ENCODE data around the gene GALNT7. TPM values are rescaled to one million over a fixed set of nuclear protein-coding genes. Genes with fewer than 3 reads are reported as not detected.

GALNT7 gene
- polyA plus RNA-seq, 1 donor from 2014 or later = 15.0 TPM

DNA sequence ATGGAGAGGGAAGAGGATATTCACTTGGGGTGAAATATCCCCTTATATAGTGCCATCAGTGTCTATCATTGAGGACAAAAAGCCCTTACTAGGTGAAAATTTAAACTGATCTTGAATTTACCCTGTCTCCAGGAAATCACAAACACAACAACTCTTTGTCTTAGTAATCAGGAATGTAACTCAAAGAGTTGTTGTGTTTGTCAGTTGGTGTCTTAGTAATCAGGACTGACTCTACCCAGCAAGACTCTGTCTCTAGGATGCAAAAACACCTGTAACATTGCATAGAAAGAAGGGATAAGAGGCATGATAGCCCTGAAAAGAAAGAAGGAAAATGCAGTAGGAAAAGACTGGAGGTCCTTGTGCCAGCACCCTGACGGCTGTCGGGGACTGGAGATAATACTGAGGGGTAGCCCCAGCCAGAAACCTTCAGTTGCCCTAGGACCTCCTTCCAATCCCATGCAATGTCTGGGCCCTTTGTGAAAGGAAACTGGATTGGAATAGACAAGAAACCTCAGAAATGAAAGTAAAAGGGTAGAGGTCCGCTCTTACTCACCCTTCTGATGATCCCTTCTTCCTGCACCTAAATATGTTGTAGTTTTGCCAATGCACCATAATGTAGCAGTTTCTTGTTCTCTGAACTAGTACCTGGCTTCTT lies 120.2 kb downstream of the GALNT7 start:
- Histone ChIP-seq H3K4me3 (ENCODE audit: low read length) (no peak overlapping the region), H3K36me3 (ENCODE audit: insufficient read depth, low read length) (no peaks in the 10 kb centered on the region), H3K9me3 (ENCODE audit: low read length) (no peaks in the 10 kb centered on the region), H3K9me2 (ENCODE audit: insufficient read depth, low read length) (no peaks in the 10 kb centered on the region), H3K9ac (ENCODE audit: low read length) (no peak overlapping the region), H3K27me3 (ENCODE audit: insufficient read depth, low read depth, low read length) (no peaks in the 10 kb centered on the region), H3K79me2 (replicated peaks; ENCODE audit: insufficient read depth, low read length) (no peaks in the 10 kb centered on the region), H2AFZ (ENCODE audit: low read depth, low read length) (no peak overlapping the region), H3F3A (ENCODE audit: insufficient read depth, low read length, poor library complexity, severe bottlenecking) (no peaks in the 10 kb centered on the region), H4K20me1 (ENCODE audit: insufficient read depth) (no peaks in the 10 kb centered on the region), H3K27ac (ENCODE audit: low read length) (no peak overlapping the region), H3K4me2 (ENCODE audit: low read length) (no peak overlapping the region)
- TF ChIP-seq SMC3 (conservative IDR thresholded peaks at IDR 0.05; ENCODE audit: poor library complexity) (no peak), EP300 (conservative IDR thresholded peaks at IDR 0.05; ENCODE audit: poor library complexity, severe bottlenecking) (no peak), MXI1 (conservative IDR thresholded peaks at IDR 0.05; ENCODE audit: poor library complexity, severe bottlenecking) (no peak), TAF1 (IDR thresholded peaks at IDR 0.05; ENCODE audit: low read depth) (no peak), RAD21 (conservative IDR thresholded peaks at IDR 0.05) (no peak), EZH2 (IDR thresholded peaks at IDR 0.05; ENCODE audit: borderline replicate concordance, insufficient read depth, low read length, poor library complexity, severe bottlenecking) (no peak), POLR2AphosphoS5 (IDR thresholded peaks at IDR 0.05) (no peak)
- TF ChIP-seq, protein P1, sequence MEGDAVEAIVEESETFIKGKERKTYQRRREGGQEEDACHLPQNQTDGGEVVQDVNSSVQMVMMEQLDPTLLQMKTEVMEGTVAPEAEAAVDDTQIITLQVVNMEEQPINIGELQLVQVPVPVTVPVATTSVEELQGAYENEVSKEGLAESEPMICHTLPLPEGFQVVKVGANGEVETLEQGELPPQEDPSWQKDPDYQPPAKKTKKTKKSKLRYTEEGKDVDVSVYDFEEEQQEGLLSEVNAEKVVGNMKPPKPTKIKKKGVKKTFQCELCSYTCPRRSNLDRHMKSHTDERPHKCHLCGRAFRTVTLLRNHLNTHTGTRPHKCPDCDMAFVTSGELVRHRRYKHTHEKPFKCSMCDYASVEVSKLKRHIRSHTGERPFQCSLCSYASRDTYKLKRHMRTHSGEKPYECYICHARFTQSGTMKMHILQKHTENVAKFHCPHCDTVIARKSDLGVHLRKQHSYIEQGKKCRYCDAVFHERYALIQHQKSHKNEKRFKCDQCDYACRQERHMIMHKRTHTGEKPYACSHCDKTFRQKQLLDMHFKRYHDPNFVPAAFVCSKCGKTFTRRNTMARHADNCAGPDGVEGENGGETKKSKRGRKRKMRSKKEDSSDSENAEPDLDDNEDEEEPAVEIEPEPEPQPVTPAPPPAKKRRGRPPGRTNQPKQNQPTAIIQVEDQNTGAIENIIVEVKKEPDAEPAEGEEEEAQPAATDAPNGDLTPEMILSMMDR (IDR thresholded peaks at IDR 0.05; ENCODE audit: poor library complexity, severe bottlenecking) = no peak
- TF ChIP-seq, protein P2, sequence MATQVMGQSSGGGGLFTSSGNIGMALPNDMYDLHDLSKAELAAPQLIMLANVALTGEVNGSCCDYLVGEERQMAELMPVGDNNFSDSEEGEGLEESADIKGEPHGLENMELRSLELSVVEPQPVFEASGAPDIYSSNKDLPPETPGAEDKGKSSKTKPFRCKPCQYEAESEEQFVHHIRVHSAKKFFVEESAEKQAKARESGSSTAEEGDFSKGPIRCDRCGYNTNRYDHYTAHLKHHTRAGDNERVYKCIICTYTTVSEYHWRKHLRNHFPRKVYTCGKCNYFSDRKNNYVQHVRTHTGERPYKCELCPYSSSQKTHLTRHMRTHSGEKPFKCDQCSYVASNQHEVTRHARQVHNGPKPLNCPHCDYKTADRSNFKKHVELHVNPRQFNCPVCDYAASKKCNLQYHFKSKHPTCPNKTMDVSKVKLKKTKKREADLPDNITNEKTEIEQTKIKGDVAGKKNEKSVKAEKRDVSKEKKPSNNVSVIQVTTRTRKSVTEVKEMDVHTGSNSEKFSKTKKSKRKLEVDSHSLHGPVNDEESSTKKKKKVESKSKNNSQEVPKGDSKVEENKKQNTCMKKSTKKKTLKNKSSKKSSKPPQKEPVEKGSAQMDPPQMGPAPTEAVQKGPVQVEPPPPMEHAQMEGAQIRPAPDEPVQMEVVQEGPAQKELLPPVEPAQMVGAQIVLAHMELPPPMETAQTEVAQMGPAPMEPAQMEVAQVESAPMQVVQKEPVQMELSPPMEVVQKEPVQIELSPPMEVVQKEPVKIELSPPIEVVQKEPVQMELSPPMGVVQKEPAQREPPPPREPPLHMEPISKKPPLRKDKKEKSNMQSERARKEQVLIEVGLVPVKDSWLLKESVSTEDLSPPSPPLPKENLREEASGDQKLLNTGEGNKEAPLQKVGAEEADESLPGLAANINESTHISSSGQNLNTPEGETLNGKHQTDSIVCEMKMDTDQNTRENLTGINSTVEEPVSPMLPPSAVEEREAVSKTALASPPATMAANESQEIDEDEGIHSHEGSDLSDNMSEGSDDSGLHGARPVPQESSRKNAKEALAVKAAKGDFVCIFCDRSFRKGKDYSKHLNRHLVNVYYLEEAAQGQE (IDR thresholded peaks at IDR 0.05; ENCODE audit: borderline replicate concordance) = no peak

DNA sequence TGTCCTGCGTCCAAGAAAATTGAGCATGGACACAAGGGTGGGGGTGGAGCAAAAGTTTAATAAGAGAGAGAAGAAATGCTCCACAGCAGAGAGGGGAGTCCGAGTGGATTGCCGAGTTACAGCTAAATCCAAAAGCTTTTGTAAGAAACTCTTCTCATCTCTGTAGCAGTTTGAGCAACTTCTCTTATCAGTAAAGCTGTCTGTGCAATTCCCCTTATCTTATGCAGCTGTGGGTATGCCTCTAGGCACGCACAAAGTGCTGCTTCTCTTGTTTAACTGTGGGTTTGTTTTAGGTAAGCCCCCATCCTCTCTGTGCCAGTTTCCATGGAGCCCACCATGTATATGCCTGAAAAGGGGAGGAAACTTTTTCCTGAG lies 120.7 kb downstream of the GALNT7 start:
- Histone ChIP-seq H3K4me2 (ENCODE audit: low read length) (no peak overlapping the region), H3F3A (ENCODE audit: insufficient read depth, low read length, poor library complexity, severe bottlenecking) (no peaks in the 10 kb centered on the region), H3K9me3 (ENCODE audit: low read length) (no peaks in the 10 kb centered on the region), H3K27me3 (ENCODE audit: insufficient read depth, low read depth, low read length) (no peaks in the 10 kb centered on the region), H3K79me2 (replicated peaks; ENCODE audit: insufficient read depth, low read length) (no peaks in the 10 kb centered on the region), H3K36me3 (ENCODE audit: insufficient read depth, low read length) (no peaks in the 10 kb centered on the region), H4K20me1 (ENCODE audit: insufficient read depth) (no peaks in the 10 kb centered on the region), H3K9me2 (ENCODE audit: insufficient read depth, low read length) (no peaks in the 10 kb centered on the region), H2AFZ (ENCODE audit: low read depth, low read length) (no peak overlapping the region), H3K4me3 (ENCODE audit: low read length) (no peak overlapping the region), H3K27ac (ENCODE audit: low read length) (no peak overlapping the region), H3K9ac (ENCODE audit: low read length) (no peak overlapping the region)
- no peak for TF ChIP-seq MXI1 (conservative IDR thresholded peaks at IDR 0.05; ENCODE audit: poor library complexity, severe bottlenecking)
- no peak for TF ChIP-seq EP300 (conservative IDR thresholded peaks at IDR 0.05; ENCODE audit: poor library complexity, severe bottlenecking)
- TF ChIP-seq, protein P2 (IDR thresholded peaks at IDR 0.05; ENCODE audit: borderline replicate concordance) = no peak
- TF ChIP-seq RAD21 (conservative IDR thresholded peaks at IDR 0.05) = no peak
- no peak for TF ChIP-seq TAF1 (IDR thresholded peaks at IDR 0.05; ENCODE audit: low read depth)
- TF ChIP-seq EZH2 (IDR thresholded peaks at IDR 0.05; ENCODE audit: borderline replicate concordance, insufficient read depth, low read length, poor library complexity, severe bottlenecking) = no peak
- TF ChIP-seq, protein P1 (IDR thresholded peaks at IDR 0.05; ENCODE audit: poor library complexity, severe bottlenecking) = no peak
- no peak for TF ChIP-seq POLR2AphosphoS5 (IDR thresholded peaks at IDR 0.05)
- no peak for TF ChIP-seq SMC3 (conservative IDR thresholded peaks at IDR 0.05; ENCODE audit: poor library complexity)

Measured in neural cell (in vitro differentiated cells).